Activated CD8-positive, alpha-beta memory T cell treated with anti-CD3 and anti-CD28 coated beads for 48 hours (primary cell): ENCODE data around the gene COL5A2.

Experiments used
- DNase-seq, 3 experiments: peaks; one replicate each; pipeline ENCODE4 v3.0.0-alpha.2; 2020; ENCODE audit warnings: low read depth in 2 of 3, low spot score in 2 of 3

Gene COL5A2

GRCh38 chr2:189178726-189179569 is 613 bp downstream of the COL5A2 start:
- no peak for DNase-seq

GRCh38 chr2:189178054-189178453 is 1.5 kb downstream of the COL5A2 start:
- DNase-seq: no peak

GRCh38 chr2:189177251-189177840 is 2.2 kb downstream of the COL5A2 start:
- no peak for DNase-seq

- no peak for DNase-seq
Observed at GRCh38 chr2:189176516-189176915, 3.0 kb downstream of the COL5A2 start.

- no peak for DNase-seq
Observed at GRCh38 chr2:189175869-189176433, 3.6 kb downstream of the COL5A2 start.

- DNase-seq: no peak
Observed at GRCh38 chr2:189171956-189172609, 7.5 kb downstream of the COL5A2 start.

GRCh38 chr2:189168856-189169499 is 10.6 kb downstream of the COL5A2 start:
- DNase-seq: no peak

- no peak for DNase-seq
Observed at GRCh38 chr2:189165656-189166380, 13.7 kb downstream of the COL5A2 start.

GRCh38 chr2:189164746-189165145 is 14.8 kb downstream of the COL5A2 start:
- DNase-seq: no peak

GRCh38 chr2:189163889-189164288 is 15.7 kb downstream of the COL5A2 start:
- no peak for DNase-seq

- no peak for DNase-seq
Observed at GRCh38 chr2:189162566-189162965, 17.0 kb downstream of the COL5A2 start.

- DNase-seq: no peak
Observed at GRCh38 chr2:189161894-189162293, 17.7 kb downstream of the COL5A2 start.

- DNase-seq: no peak
Observed at GRCh38 chr2:189159717-189160116, 19.8 kb downstream of the COL5A2 start.

- no peak for DNase-seq
Observed at GRCh38 chr2:189159273-189159672, 20.3 kb downstream of the COL5A2 start.

GRCh38 chr2:189157939-189158338 is 21.6 kb downstream of the COL5A2 start:
- DNase-seq: no peak

- no peak for DNase-seq
Observed at GRCh38 chr2:189157456-189157855, 22.1 kb downstream of the COL5A2 start.

- DNase-seq: no peak
Observed at GRCh38 chr2:189155795-189156194, 23.8 kb downstream of the COL5A2 start.

- no peak for DNase-seq
Observed at GRCh38 chr2:189153619-189154018, 25.9 kb downstream of the COL5A2 start.

GRCh38 chr2:189152483-189152882 is 27.1 kb downstream of the COL5A2 start:
- no peak for DNase-seq

- no peak for DNase-seq
Observed at GRCh38 chr2:189151906-189152305, 27.7 kb downstream of the COL5A2 start.

GRCh38 chr2:189150033-189150432 is 29.5 kb downstream of the COL5A2 start:
- DNase-seq: no peak
